Measurements from ENCODE around the gene NSUN6.

DNA sequence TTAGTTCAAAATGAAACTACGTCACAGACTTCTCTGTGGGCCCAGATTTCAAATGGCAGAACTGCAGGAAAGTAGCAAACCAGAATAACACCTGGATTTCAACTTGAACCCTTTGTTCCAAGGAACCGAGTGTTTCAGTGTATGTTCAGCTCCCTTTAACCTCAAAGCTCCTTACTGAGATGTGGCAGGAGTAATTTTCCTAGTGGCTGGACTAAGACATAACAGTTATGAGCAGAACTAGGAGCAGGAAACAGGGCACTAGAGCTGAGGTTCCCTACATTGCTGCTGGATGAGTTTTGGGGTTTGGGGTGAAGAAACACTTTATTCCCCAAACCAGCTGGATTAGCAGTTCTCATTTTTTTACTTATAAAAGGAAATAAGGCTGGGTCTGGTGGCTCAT lies 50.1 kb downstream of the NSUN6 start:
- TF ChIP-seq SP1 (IDR thresholded peaks at IDR 0.05) (no peak), FOXK2 (IDR thresholded peaks at IDR 0.05) (no peak), NFRKB (IDR thresholded peaks at IDR 0.05) (no peak), SUZ12 (IDR thresholded peaks at IDR 0.05) (no peak), ARNT (IDR thresholded peaks at IDR 0.05) (no peak), BHLHE40 (IDR thresholded peaks at IDR 0.05; ENCODE audit: borderline replicate concordance) (no peak), ZNF384 (IDR thresholded peaks at IDR 0.05) (no peak), ELF4 (IDR thresholded peaks at IDR 0.05) (no peak), FOXM1 (IDR thresholded peaks at IDR 0.05; ENCODE audit: borderline replicate concordance) (no peak)
